H9 (cell line): ENCODE data around the gene HNRNPF. TPM values are rescaled to one million over a fixed set of nuclear protein-coding genes. Genes with fewer than 3 reads are reported as not detected.
A peak's percentile ranks its signal among the peaks of the same experiment; 100 is the strongest.

ENCODE experiments used
- DNase-seq: peaks from one replicate; pipeline ENCODE4 v3.0.0-alpha.2; 2017
- H2AFZ ChIP-seq: one replicate; pipeline ENCODE4 v1.6.1; 2013; ENCODE audit warnings: mild to moderate bottlenecking, low read length, control low read depth, moderate library complexity
- H2AK5ac ChIP-seq: 2 replicates; pipeline ENCODE4 v1.6.1; 2013; ENCODE audit warnings: low read length, control low read depth, mixed read lengths; ENCODE audit not compliant: insufficient read length
- H2BK120ac ChIP-seq: one replicate; pipeline ENCODE4 v1.6.1; 2013; ENCODE audit warnings: low read depth, mild to moderate bottlenecking, low read length, control low read depth, inconsistent platforms; ENCODE audit not compliant: poor library complexity, severe bottlenecking
- H2BK12ac ChIP-seq: 2 replicates; pipeline ENCODE4 v1.6.1; 2013; ENCODE audit warnings: low read length, control low read depth, mixed read lengths, low read depth; ENCODE audit not compliant: insufficient read length
- H2BK15ac ChIP-seq: 2 replicates; pipeline ENCODE4 v1.6.1; 2013; ENCODE audit warnings: low read depth, low read length, control low read depth
- H2BK20ac ChIP-seq: one replicate; pipeline ENCODE4 v1.6.1; 2013; ENCODE audit warnings: low read depth, mild to moderate bottlenecking, low read length, control low read depth, inconsistent platforms; ENCODE audit not compliant: poor library complexity, severe bottlenecking
- H2BK5ac ChIP-seq: 2 replicates; pipeline ENCODE4 v1.6.1; 2013; ENCODE audit warnings: low read length, control low read depth, mixed read lengths; ENCODE audit not compliant: insufficient read length
- H3K14ac ChIP-seq: 2 replicates; pipeline ENCODE4 v1.6.1; 2013; ENCODE audit warnings: low read length, control low read depth; ENCODE audit not compliant: insufficient read depth
- H3K18ac ChIP-seq: 2 replicates; pipeline ENCODE4 v1.6.1; 2013; ENCODE audit warnings: low read depth, mild to moderate bottlenecking, mixed read lengths, low read length, control low read depth; ENCODE audit not compliant: insufficient read length
- H3K23ac ChIP-seq: 2 replicates; pipeline ENCODE4 v1.6.1; 2013; ENCODE audit warnings: low read length, control low read depth, mixed read lengths, low read depth; ENCODE audit not compliant: insufficient read length
- H3K23me2 ChIP-seq: 2 replicates; pipeline ENCODE4 v1.6.1; 2013; ENCODE audit warnings: low read depth, mild to moderate bottlenecking, mixed read lengths, low read length, control low read depth; ENCODE audit not compliant: insufficient read length, poor library complexity, severe bottlenecking
- H3K27ac ChIP-seq: 2 replicates; pipeline ENCODE4 v1.5.1; 2013; ENCODE audit warnings: low read length, control low read depth, mixed read lengths, low read depth; ENCODE audit not compliant: insufficient read length
- H3K27me3 ChIP-seq: 2 replicates; pipeline ENCODE4 v1.6.1; 2013; ENCODE audit warnings: low read length, control low read depth, inconsistent platforms; ENCODE audit not compliant: insufficient read depth
- H3K4ac ChIP-seq: 2 replicates; pipeline ENCODE4 v1.6.1; 2013; ENCODE audit warnings: low read depth, mild to moderate bottlenecking, control low read depth, inconsistent platforms, low read length, moderate library complexity
- H3K4me1 ChIP-seq: 2 replicates; pipeline ENCODE4 v1.6.1; 2013; ENCODE audit warnings: low read length, control low read depth, inconsistent platforms; ENCODE audit not compliant: insufficient read depth
- H3K4me2 ChIP-seq: 2 replicates; pipeline ENCODE4 v1.6.1; 2013; ENCODE audit warnings: low read length, control low read depth, mixed read lengths; ENCODE audit not compliant: insufficient read length, insufficient read depth
- H3K56ac ChIP-seq: 2 replicates; pipeline ENCODE4 v1.6.1; 2013; ENCODE audit warnings: low read depth, mild to moderate bottlenecking, mixed read lengths, low read length, control low read depth; ENCODE audit not compliant: insufficient read length
- H3K79me1 ChIP-seq: 2 replicates; pipeline ENCODE4 v1.6.1; 2013; ENCODE audit warnings: low read depth, mild to moderate bottlenecking, moderate library complexity, low read length, control low read depth, inconsistent platforms; ENCODE audit not compliant: insufficient read depth, poor library complexity, severe bottlenecking
- H3K79me2 ChIP-seq: 2 replicates; pipeline ENCODE4 v1.6.1; 2013; ENCODE audit warnings: low read length, control low read depth, inconsistent platforms; ENCODE audit not compliant: insufficient read depth
- H3K9ac ChIP-seq: 2 replicates; pipeline ENCODE4 v1.6.1; 2013; ENCODE audit warnings: low read length, control low read depth, mixed read lengths; ENCODE audit not compliant: insufficient read length; ENCODE audit errors: extremely low read depth
- H3K9me3 ChIP-seq: one replicate; pipeline ENCODE4 v1.6.1; 2013; ENCODE audit warnings: low read depth, low read length, inconsistent platforms; ENCODE audit not compliant: control insufficient read depth
- H3T11ph ChIP-seq: one replicate; pipeline ENCODE4 v1.6.1; 2013; ENCODE audit warnings: mild to moderate bottlenecking, low read length, control low read depth, inconsistent platforms
- H4K20me1 ChIP-seq: one replicate; pipeline ENCODE4 v1.6.1; 2013; ENCODE audit not compliant: control insufficient read depth, insufficient read length, insufficient read depth
- H4K5ac ChIP-seq: 2 replicates; pipeline ENCODE4 v1.6.1; 2013; ENCODE audit warnings: low read depth, mild to moderate bottlenecking, mixed read lengths, low read length, control low read depth; ENCODE audit not compliant: insufficient read length
- H4K8ac ChIP-seq: replicated peaks from 2 replicates; pipeline ENCODE4 v1.6.1; 2013; ENCODE audit warnings: low read length, control low read depth, mixed read lengths, low read depth; ENCODE audit not compliant: insufficient read length
- H4K91ac ChIP-seq: 2 replicates; pipeline ENCODE4 v1.6.1; 2013; ENCODE audit warnings: low read depth, mild to moderate bottlenecking, moderate library complexity, mixed read lengths, low read length, control low read depth; ENCODE audit not compliant: insufficient read length
- H3K27ac Mint-ChIP-seq, 3 experiments: 2 replicates in 2 of 3; 3 replicates in 1 of 3; pipeline ENCODE4 v1.8.0; 2020 to 2021; ENCODE audit warnings: mixed read lengths in 3 of 3, mild to moderate bottlenecking in 1 of 3, moderate library complexity in 1 of 3
- H3K27me3 Mint-ChIP-seq: 2 replicates; pipeline ENCODE4 v1.8.0; 2021; ENCODE audit warnings: low read depth, mild to moderate bottlenecking, moderate library complexity, mixed read lengths
- H3K36me3 Mint-ChIP-seq, 3 experiments: 2 replicates in 2 of 3; 3 replicates in 1 of 3; pipeline ENCODE4 v1.8.0; 2020 to 2021; ENCODE audit warnings: low read depth in 3 of 3, mixed read lengths in 3 of 3; ENCODE audit not compliant: insufficient read depth in 1 of 3
- H3K4me1 Mint-ChIP-seq, 2 experiments: 2 replicates each; pipeline ENCODE4 v1.8.0; 2020; ENCODE audit warnings: mixed read lengths in 2 of 2
- H3K4me3 Mint-ChIP-seq, 2 experiments: 2 replicates in 1 of 2; 3 replicates in 1 of 2; pipeline ENCODE4 v1.8.0; 2020 to 2021; ENCODE audit warnings: mild to moderate bottlenecking in 2 of 2, mixed read lengths in 2 of 2, moderate library complexity in 1 of 2
- H3K9me3 Mint-ChIP-seq, 2 experiments: 2 replicates in 1 of 2; 3 replicates in 1 of 2; pipeline ENCODE4 v1.8.0; 2020; ENCODE audit warnings: mild to moderate bottlenecking in 2 of 2, mixed read lengths in 2 of 2, moderate library complexity in 1 of 2
- CTCF ChIP-seq: fragments of 200-600 bp; sonication (generic); conservative IDR thresholded peaks from 3 replicates; pipeline ENCODE4 v1.8.0; 2021; ENCODE audit warnings: antibody characterized with exemption, mild to moderate bottlenecking
- WGBS: extraction: QIAGEN DNeasy Blood & Tissue Kit; methylation state at CpG from one replicate; pipeline ENCODE4 v1.1.7; 2013; ENCODE audit warnings: missing lambda C conversion rate, low lambda C conversion rate, mixed read lengths; ENCODE audit not compliant: insufficient read length; ENCODE audit errors: extremely low coverage; 5-methylcytosine and 5-hydroxymethylcytosine counted together
- long read RNA-seq: library from polyadenylated mRNA; unstranded; transcript quantifications from one replicate; pipeline ENCODE4 v2.0.0, GENCODE V29; 2020
- total RNA-seq: library from RNA; stranded (reverse); gene quantifications from 2 replicates; pipeline ENCODE4 v1.2.1, GENCODE V29; 2021

The HNRNPF gene, protein sequence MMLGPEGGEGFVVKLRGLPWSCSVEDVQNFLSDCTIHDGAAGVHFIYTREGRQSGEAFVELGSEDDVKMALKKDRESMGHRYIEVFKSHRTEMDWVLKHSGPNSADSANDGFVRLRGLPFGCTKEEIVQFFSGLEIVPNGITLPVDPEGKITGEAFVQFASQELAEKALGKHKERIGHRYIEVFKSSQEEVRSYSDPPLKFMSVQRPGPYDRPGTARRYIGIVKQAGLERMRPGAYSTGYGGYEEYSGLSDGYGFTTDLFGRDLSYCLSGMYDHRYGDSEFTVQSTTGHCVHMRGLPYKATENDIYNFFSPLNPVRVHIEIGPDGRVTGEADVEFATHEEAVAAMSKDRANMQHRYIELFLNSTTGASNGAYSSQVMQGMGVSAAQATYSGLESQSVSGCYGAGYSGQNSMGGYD
- total RNA-seq, result 411 and 420 TPM in 2 replicates
- long read RNA-seq, transcript HNRNPF-204 (3 exons, 2,755 nt), result major isoform, 1,784 of 5,144 reads
- long read RNA-seq, transcript HNRNPF-203 (4 exons, 2,617 nt), result minor isoform, 774 of 5,144 reads
- long read RNA-seq, transcript HNRNPF-207 (4 exons, 2,676 nt), result minor isoform, 326 of 5,144 reads
- long read RNA-seq, transcript HNRNPF-201 (4 exons, 2,186 nt), result minor isoform, 182 of 5,144 reads
- long read RNA-seq, partial matches to known transcripts, result 6 of 5,144 reads
- long read RNA-seq, other reads (novel, unspliced or antisense), result 2,013 of 5,144 reads

- no peak within 1 kb of the TSS for H2BK20ac ChIP-seq
- H3K27me3 Mint-ChIP-seq, result peaks cover 1% of the 10 kb centered on the region; the same call in 1 of the 2 replicates
- WGBS, result no CpG with 5 or more reads among the region's 68 CpGs
Measured at GRCh38 chr10:43408710-43409384, at the start of gene HNRNPF. Gene HNRNPF, minus strand, starts transcription at chr10:43409186. Its CDS starts 21,302 bp downstream, at chr10:43387884.

More at GRCh38 chr10:43408710-43409384, at the start of gene HNRNPF:
- no peaks in the 10 kb centered on the region for H3K4me1 ChIP-seq
- H3K4me2 ChIP-seq, result peak within 1 kb of the TSS; percentile 64
- H2BK120ac ChIP-seq, result peak within 1 kb of the TSS; percentile 63
- no peak within 1 kb of the TSS for H2AK5ac ChIP-seq
- peak within 1 kb of the TSS; percentile 98 to 99 for H3K4me3 Mint-ChIP-seq
- no peaks in the 10 kb centered on the region for H3K79me1 ChIP-seq
- peak; percentile 97 for DNase-seq
- H3K36me3 Mint-ChIP-seq, result peaks cover 0 to 18% (median 7%) of the 10 kb centered on the region in 3 experiments; a peak in 4 of 7 replicates
- H3K4me1 Mint-ChIP-seq, result peaks cover 20 to 31% of the 10 kb centered on the region in 2 experiments
- H4K5ac ChIP-seq, result no peak within 1 kb of the TSS
- peaks cover 4% of the 10 kb centered on the region for H3K23me2 ChIP-seq
- H2BK12ac ChIP-seq, result no peak within 1 kb of the TSS
- H4K8ac ChIP-seq, result no peak within 1 kb of the TSS
- no peak within 1 kb of the TSS for H2BK15ac ChIP-seq
- no peak within 1 kb of the TSS for H3K23ac ChIP-seq
- no peak within 1 kb of the TSS for H4K91ac ChIP-seq
- H2BK5ac ChIP-seq, result no peak within 1 kb of the TSS
- H3K18ac ChIP-seq, result peak within 1 kb of the TSS; percentile 94
- H3K9me3 Mint-ChIP-seq, result peaks cover 2 to 3% of the 10 kb centered on the region in 2 experiments; a peak in 2 of 5 replicates
- peaks cover 34% of the 10 kb centered on the region for H3K79me2 ChIP-seq
- peak within 1 kb of the TSS; percentile 97 to 99 (median 99); a peak in 6 of 7 replicates for H3K27ac Mint-ChIP-seq
- no peaks in the 10 kb centered on the region for H3K27me3 ChIP-seq
- H4K20me1 ChIP-seq, result no peaks in the 10 kb centered on the region
- H2AFZ ChIP-seq, result no peak within 1 kb of the TSS
- H3K27ac ChIP-seq, result peak within 1 kb of the TSS; percentile 3
- peak within 1 kb of the TSS; percentile 95 for H3K14ac ChIP-seq
- H3T11ph ChIP-seq, result no peak within 1 kb of the TSS
- TF ChIP-seq CTCF, result no peak
- H3K4ac ChIP-seq, result no peak within 1 kb of the TSS; the same call in 1 of the 2 replicates
- H3K56ac ChIP-seq, result no peak within 1 kb of the TSS
- peak within 1 kb of the TSS; percentile 90 for H3K9ac ChIP-seq
- H3K9me3 ChIP-seq, result no peaks in the 10 kb centered on the region
